DMS79 treated with DMSO at 0.1 percent for 48 hours (cell line): ENCODE data around the gene TPI1.
A peak's percentile ranks its signal among the peaks of the same experiment; 100 is the strongest.
"Not testable (repeated sequence)": the region's sequence is repeated elsewhere in the genome, so short reads cannot be mapped to it uniquely, and the experiment has no call there.

Source experiments
- DNase-seq: peaks from one replicate; lab custom pipeline; 2025; lab: John Stamatoyannopoulos, UW

TPI1 gene

DNA sequence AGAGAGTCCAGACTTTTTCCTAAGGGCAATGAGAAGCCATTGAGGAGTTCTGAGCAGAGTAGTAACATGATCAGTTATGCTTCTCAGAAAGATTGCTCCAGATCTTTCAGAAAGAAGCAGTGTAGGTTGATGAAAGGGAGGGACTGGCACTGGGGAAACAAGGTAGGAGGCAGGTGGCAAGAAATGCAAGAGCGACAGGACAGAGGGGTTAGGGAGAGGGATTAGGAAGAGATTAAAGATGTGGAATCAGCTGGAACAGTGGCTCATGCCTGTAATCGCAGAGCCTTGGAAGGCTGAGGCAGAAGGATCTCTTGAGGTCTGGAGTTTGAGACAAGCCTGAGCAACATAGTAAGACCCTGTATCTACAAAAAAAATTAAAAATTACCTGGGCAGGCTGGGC, 19.7 kb upstream of the TPI1 start:
- DNase-seq: no peak

DNA sequence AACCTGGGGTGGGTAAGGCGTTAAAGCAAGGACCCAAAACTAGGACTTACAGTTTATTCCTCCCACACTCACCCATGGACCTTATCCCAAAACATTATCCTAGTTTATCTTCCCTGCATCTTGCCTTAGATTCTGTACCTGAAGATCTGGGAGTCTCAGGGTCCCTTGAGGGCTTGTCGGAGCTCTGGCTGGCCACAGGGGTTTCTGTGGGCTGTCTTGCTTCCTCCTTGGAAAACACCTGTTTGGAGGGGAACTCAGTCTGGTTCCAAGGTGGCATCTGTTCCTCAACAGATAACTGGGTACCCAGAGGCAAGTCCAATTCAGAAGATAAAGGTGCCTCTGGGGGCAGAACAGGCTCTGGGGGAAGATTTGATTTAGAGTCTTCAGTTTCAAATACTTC, 17.9 kb upstream of the TPI1 start:
- no peak for DNase-seq

DNA sequence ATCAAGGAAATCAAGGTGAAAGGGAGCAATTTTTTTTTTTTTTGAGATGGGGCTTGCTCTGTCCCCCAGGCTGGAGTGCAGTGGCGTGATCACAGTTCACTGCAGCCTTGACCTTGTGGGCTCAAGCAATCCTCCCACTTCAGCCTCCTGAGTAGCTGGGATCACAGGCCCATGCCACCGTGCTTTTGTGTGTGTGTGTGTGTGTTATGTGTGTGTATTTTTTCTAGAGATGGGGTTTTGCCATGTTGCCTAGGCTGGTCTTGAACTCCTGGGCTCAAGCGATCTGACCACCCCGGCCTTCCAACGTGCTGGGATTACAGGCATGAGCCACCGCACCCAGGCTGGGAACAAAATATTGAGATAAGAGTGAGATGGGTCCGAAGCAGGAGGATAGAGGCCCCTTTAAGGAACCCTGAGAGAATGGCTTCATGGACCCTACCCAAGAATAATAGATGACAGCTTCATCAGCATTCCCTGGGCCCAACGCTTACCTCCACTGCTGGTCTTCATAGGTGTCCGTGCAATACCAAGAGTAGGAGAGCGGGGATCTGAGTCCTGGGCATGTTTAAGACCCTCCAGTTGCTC, 17.3 kb upstream of the TPI1 start:
- no peak for DNase-seq

DNA sequence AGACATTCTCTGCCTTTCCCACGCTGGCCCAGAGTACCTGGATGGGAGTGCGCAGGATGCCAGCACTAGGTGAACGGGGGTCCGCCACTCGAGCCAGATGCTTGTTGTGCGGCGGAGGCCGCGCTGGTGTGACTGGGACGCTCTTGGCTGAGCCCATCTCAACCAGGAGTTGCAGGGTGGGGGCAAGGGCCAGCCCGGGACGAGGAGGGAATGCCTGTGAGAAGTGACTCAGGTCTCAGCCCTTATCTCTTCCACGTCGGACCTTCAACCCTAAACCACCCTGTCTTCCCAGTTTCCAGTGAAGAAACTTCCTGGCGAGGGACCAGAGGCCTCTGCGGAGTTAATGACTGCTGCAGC, 16.6 kb upstream of the TPI1 start:
- DNase-seq: no peak

DNA sequence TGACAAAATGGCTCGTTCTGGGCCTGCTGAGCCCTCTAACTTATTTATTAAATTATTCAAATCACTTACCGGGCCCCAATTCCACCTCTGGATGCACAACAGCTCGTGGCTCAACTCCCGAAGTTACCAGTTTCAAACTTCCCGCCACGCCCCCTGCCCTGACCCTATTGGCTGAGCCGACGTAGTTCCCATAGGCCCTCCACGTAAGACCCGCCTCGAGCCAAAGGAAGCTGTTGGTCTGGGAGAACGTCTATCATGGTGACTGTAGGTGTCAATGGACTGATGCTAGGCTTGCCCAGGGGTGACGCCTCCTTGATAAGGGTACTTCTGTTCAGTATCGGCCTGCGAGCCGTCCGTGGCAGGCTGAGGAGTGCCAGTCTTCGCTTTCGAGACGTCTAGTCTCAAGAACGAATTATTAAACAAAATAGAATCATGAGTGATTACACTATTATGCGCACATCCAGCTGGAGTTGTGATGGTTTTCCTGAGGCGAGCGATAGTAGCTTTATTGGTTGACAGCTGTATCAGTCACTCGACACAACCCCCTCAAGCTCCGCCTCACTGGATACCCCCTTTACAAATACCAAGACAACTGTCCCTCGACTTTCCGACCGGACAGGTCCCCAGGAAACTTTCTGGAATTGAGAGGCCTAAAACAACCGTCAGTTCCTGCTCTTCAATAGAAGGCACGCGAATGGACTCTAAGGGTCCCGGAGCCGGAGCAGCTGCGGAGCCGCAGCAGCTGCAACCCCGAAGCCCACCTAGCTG, 16.0 kb upstream of the TPI1 start, which contains the start of gene CDCA3:
TSS of gene CDCA3 (minus strand) at position 134 of the 768 bp plus-strand sequence. CDS start 334 bp downstream, outside the sequence.
- DNase-seq: peak; percentile 97

DNA sequence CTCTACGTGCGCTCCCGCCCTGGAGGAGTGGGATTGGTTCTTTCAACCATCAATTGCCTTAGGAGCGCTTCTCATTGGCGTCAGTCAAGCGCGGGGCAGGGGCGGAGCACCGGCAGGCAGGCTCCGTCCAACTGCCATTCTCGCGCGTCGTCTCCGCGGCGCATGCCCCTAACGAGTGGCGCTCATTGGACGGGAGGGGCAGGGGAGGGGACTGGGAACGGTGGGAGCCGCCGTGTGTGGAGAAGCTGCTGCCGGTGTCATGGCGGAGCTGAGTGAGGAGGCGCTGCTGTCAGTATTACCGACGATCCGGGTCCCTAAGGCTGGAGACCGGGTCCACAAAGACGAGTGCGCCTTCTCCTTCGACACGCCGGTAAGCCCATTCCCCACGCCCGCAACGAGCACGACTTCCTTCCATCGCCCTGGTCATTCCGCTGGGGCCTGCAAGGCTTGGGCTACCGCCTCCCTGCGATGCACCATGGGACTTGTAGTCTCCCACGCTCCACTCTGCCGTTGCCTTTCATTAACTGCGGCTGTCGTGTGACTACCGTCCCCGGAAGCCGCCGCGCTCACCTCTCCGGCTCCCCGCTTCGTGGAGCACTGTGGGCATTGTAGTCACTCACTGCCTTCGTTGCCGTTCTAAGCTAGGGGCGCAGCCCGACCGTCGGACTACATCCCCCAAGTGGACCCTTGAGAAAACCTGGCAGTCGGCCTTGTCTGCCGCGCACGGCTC, 15.2 kb upstream of the TPI1 start, which contains the start of gene USP5:
TSS of gene USP5 (plus strand) at position 230 of the 730 bp plus-strand sequence. CDS start at position 260, 30 bp downstream.
- peak; percentile 98 for DNase-seq

DNA sequence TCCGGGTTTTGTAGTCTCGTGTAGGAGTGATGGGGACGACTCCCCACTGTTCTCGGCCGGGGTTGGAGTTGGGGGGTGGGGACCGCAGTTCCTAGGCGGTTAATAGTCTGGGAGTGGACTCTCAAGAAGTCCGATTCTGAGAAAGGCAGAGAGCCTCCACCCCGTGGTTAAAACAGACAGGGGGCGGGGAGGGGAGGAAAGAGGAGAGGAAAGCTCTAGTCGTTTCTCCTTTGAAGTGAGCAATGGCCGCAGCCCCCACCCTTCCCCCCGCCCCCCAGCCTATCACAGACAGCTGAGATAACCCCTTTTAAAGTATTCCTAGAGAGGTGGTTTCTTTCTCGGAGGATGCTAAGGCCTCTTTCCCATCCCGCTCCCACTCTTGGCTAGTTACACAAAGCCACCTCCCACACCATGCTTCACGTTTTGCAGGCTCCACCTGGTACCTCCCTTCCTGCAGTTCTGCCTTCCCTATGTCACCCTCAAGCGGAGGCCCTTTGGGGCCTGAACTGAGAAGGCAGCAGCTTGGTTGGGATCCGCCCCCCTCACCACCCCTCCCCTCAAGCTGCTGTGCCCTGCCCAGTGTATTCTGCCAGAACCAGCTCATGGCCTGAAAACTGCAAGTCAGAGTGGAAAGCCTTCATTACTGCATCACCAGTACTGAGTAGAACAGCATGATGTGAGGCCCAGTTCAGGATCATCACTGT, 14.5 kb upstream of the TPI1 start:
- DNase-seq: peak; percentile 24

DNA sequence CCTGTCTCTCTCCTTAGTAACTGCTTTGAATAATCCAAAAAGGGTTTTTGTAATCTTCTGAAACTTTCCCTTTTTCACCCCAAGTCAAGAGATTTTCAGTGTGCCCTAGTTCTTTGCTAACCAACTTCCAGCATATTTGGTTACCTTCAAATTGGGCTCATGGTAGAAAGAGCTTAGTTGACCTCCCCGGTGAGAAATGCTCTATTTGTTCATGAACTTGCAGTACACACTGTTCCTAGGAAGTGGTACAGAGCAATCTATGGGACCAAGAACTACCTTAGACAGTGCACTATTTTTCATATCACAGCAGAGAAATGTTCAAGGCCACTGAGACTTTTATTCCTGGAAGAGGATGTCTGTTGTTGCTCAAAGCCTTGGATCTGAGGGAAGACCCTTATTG, 13.7 kb upstream of the TPI1 start:
- no peak for DNase-seq

DNA sequence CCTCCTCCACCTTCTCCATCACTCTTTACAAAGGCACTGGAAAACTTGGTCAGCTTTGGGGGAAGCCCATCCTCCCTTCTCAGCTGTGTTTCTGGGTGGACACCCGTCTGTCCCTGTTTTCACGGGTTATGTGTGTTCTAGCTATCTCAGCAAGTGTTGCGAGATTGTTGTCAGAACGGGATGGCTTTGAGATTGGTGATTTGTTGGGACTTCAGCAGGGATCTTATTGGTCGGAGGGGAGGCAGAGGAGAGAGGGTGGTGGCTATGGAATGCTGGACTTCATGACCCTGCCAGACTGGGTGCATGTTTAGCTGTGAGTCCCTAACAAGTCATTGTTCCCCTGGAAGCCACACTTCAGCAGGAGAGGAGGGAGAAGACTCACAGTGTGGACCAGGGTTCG, 13.3 kb upstream of the TPI1 start:
- DNase-seq: no peak

DNA sequence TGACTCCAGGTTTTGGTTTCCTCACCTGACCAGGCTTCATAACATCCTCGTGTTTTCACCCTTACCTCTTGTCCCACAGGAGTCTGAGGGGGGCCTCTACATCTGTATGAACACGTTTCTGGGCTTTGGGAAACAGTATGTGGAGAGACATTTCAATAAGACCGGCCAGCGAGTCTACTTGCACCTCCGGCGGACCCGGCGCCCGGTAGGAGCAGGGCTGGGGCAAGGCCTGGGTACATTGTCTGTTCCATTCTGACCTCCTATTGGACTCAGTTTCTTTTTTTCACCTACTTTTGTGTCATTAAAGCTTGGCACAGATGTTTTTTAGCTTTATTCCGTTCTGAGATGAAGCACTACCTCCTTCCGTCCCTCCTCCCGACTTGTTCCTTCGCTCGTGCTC, 12.0 kb upstream of the TPI1 start:
- no peak for DNase-seq

DNA sequence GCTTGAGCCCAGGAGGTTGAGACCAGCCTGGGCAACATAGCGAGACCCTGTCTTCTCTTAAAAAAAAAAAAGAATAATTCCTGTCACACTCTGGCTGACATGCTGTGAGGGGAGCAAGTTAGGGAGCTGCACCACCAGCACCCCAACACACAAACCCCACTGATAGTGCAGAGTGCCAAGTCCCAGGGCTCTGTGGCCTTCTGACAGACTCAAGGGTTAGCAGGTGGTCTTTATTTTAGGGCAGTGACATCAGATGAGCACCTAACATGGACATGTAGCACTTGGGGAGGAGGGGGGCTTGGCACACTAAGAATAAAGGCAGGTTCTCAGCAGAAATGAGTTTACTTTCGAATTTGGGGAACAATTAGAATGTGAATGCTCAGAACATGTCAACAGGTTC, 8.5 kb upstream of the TPI1 start:
- DNase-seq: no peak

DNA sequence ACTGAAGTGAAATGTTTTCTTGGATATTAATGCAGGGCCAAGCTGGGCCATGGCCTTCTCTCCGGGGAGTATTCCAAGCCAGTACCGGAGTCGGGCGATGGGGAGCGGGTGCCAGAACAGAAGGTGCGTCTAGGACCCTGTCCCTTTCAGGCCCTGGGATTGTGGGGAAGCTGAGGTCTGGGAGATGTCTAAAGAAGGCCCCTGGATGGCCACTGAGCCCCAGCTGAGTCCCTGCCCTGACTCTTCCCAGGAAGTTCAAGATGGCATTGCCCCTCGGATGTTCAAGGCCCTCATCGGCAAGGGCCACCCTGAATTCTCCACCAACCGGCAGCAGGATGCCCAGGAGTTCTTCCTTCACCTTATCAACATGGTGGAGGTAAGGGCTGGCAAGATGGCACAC, 7.2 kb upstream of the TPI1 start:
- DNase-seq: no peak

DNA sequence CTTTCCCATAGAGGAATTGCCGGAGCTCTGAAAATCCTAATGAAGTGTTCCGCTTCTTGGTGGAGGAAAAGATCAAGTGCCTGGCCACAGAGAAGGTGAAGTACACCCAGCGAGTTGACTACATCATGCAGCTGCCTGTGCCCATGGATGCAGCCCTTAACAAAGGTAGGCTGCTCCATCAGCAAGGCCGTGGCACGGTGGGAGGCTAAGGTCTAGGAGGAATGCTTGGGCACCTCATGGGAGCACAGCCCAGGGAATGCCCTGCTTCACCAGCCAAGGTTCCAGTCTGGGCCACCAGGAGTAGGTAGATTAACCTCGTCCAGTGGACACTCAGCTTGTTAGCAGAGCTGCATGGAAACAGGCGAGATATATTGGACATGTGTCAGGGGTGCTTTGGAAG, 6.4 kb upstream of the TPI1 start:
- no peak for DNase-seq

DNA sequence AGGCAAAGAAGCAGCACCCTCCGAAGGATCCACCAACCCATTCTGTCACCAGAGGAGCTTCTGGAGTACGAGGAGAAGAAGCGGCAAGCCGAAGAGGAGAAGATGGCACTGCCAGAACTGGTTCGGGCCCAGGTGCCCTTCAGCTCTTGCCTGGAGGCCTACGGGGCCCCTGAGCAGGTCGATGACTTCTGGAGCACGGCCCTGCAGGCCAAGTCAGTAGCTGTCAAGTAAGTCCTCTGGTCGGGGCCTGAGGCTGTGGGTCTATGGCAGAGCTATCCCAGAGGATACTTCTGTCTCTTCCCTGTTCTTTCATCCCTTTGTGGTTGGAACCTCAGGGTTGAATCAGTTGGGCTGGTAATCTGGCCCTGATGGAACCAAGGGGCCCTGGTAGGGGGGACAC, 5.9 kb upstream of the TPI1 start:
- no peak for DNase-seq

DNA sequence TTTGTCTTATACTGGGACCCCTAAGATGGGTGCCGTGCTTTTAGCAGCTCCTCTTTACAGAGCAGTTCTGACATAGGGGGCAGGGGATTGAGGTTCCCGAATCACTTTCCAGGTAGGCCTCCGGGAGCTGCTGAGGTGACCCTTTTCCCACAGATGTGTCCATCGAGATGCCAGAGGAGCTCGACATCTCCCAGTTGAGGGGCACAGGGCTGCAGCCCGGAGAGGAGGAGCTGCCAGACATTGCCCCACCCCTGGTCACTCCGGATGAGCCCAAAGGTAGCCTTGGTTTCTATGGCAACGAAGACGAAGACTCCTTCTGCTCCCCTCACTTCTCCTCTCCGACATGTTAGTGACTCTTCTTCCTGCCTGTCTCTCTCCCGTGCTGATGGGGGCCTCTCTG, 4.3 kb upstream of the TPI1 start:
- no peak for DNase-seq

DNA sequence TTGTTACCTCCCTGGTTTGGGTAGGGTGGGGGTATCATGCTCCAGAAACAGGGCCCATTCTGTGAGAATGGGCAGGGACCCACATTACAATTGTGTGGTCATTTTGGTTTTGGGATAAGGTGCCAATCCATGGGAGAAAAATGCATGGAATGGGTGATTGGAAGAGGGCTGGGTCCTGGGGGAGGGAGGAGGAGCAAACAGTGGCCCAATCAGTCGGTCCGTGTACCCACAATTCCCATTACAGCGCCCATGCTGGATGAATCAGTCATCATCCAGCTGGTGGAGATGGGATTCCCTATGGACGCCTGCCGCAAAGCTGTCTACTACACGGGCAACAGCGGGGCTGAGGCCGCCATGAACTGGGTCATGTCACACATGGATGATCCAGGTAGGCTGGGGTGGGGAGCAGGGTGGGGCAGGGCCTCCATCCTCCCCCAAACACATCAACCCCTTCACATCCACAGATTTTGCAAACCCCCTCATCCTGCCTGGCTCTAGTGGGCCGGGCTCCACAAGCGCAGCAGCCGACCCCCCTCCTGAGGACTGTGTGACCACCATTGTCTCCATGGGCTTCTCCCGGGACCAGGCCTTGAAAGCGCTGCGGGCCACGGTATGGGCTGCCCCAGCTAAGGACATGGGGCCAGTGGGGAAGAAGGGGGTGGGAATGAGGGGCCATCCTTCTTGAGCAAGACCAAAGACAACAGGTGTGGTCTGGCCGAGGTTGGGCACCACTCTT, 3.6 kb upstream of the TPI1 start:
- no peak for DNase-seq

DNA sequence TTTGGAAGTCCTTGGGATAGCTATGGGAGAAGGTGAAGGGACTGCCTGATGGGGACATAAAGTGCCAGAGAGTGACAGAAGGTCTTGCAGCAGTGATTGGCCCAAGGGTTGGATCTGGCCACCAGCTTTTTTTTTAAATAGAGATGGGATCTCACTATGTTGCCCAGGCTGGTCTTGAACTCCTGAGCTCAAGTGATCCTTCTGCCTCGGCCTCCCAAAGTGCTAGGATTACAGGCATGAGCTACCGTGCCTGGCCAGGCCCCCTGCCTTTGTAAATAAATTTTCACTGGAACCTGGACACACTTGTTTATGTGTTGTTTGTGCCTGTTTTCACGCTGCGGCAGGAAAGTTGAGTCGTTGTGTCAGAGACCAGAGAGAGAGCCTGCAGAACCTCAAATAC, 2.0 kb upstream of the TPI1 start:
- DNase-seq: not testable (repeated sequence)

DNA sequence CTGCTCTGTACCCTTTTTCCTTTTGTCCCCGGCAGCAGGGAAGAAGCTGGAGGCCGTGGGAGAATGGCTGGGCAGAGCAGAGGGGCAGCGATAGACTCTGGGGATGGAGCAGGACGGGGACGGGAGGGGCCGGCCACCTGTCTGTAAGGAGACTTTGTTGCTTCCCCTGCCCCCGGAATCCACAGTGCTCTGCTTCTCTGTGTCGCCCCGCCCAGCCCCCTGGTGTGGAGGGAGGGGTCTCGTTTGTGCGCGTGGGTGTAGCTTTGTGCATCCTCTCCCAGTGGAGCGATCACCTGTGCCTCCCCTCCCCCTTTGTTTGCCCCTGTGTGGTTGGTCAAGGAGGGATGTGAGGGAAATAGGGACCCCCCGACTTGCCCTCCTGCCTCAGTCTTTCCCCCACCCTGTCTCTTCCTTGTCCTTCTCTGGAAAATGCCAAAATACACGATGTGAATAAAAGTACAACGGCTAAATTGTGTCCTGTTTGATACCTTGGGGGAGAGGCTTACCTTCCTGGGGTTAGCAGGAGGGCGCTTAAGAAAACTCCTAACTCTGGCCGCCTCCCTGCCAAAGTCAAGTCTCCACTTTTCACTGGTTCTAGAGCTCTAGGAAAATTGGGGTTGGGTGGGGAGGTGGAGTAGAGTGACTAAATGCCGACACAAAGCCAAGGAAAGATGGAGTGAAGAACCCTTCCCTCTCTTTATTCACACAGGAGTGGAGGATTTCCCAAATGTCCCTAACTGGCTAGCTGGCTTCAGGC, 990 bp upstream of the TPI1 start:
- DNase-seq: no peak

DNA sequence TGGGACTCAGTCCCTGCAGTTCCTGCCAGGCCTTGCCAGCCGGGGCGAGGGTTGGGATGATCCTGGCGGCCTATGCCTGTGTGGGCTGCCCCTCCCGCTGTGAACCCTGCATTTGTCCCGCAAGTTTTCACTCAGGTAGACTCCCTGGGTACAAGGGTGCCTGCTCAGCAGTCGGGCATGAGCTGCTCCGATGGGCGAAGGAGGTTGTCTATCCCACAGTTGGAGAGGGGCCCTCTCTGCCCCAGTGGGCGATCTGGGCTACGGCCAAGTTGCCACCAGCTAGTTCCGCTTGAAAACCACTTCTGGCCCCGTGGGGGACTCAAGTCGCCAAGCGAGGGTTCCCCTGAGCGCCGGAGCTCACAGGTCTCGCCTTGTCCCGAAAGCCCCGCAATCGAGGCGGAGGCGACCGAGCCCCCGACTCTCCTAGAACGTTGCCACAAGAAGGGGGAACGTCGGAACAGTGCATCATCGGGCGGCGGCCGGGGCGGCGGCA, 365 bp upstream of the TPI1 start:
- peak; percentile 62 for DNase-seq

DNA sequence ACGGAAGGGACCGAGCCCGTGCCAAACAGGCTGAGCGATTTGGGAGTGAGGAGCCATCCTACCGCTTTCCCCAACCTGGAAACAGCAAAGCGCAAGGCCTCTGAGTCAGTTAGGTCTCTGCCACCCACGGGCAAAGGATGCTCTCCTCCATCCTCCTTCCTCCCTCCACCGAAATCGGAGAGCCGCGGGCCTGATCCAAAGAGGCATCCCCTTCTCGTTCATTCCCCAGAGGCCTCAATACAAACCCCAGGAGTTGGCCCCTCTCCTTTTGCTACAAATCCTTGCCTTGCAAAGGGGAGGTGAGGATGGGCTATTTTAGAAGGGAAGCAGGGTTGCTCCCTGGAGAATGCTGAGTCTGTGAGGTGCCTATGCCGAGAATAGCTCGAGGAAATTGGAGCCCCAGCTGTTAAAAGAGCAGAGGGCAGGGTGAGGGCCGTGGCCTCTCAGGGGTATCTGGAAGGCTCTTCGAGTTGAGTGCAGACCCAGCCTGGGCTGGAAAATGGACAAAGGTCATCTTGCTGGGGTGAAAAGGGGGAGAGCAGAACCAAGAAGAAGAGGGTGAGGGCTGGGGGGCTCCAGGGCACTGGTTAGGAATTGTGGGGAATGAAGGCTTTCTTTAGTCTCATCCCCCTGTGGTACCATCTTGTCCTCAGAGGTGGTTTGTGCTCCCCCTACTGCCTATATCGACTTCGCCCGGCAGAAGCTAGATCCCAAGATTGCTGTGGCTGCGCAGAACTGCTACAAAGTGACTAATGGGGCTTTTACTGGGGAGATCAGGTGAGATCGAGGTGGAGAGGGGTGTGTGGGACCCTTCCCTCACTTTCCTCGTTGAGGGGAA, 1.1 kb downstream of the TPI1 start:
- DNase-seq: no peak
